ENCODE measurements around the gene GALNTL6.
A peak's percentile ranks its signal among the peaks of the same experiment; 100 is the strongest.

Gene GALNTL6

DNA sequence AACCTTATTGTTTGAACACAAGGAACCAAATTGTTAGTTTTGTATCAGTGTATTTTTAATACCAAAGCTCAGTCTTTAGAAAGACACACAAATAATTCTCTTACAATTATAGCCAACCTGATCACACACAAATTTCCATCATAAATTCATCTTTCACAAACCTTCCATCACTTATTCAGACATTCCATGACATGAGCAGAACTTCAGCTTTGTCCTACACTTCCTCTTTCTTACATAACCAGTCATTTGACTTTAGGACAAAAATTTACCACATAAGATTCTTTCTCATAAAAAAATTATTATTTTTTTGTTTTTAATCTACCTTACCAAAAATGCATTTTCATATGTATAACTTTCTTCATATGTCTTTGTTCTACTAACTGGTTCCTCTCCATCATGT, 312.2 kb downstream of the GALNTL6 start:
- no peak for DNase-seq (ENCODE audit: low read depth)

- no peak for DNase-seq (ENCODE audit: low read depth)
These were observed 314.0 kb downstream of the GALNTL6 start for GRCh38 chr4:172127168-172127567.

DNA sequence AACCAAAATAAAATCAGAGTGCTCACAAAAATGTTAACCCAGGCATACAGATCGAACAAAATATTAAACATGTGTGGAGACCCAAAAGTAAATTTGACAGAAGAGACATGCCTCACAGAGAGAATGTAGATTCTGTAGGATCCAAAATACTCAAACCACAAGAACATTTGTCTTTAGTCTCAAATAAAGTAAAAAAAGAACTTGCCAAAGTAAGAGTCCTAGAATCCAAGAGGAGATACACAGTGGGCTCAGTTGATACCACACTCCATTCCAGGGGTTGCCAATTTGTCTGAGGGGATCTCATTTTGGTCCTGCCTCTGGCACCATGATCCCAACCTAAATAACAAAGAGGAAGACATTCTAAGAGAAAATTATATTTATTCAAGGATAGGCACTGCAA, 316.4 kb downstream of the GALNTL6 start:
- no peak for DNase-seq (ENCODE audit: low read depth)

- no peak for DNase-seq (ENCODE audit: low read depth)
These were observed 321.3 kb downstream of the GALNTL6 start for GRCh38 chr4:172134521-172134920.

- DNase-seq (ENCODE audit: low read depth), result no peak
These were observed 327.8 kb downstream of the GALNTL6 start for GRCh38 chr4:172141025-172141424.

GRCh38 chr4:172142281-172142741, 329.1 kb downstream of the GALNTL6 start:
- no peak for DNase-seq (ENCODE audit: low read depth)

- no peak for DNase-seq (ENCODE audit: low read depth)
These were observed 330.6 kb downstream of the GALNTL6 start for GRCh38 chr4:172143605-172144314.

DNA sequence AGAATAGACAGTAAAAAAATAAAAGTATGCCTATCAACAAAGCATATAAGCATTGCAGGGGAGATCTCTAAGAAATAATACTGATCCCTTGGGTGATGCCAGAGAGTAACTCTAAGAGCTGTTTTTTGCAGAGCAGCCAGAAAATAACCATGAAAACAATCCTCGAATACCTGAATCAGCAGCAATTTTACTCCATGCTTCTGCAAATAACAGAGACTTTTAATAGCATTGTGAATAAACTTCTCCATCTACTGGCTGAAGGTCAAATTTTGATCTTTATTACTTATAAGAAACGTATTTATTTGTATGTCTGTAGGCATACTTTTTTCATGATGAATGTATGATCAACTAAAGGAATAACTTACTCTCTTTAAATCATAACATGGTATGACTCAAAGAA, 334.5 kb downstream of the GALNTL6 start:
- DNase-seq (ENCODE audit: low read depth), result no peak

DNA sequence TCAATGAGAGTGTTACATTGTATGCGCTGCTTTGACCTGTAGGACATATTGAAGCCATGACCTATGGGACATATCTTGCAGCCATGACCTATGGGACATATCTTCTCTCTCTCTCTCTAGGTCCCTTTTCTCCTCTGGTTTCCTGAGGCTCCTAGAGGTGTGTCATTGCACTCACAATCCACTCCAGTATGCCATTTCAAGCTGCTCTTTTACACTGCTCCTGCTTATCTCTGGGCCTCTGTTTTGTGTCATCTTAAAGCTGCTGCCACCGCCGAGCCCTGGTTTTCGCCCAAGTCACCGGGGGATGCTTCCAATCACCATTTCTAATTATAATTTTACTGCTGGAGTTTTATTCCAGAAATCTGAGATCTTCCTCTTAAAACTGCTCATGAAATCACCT, 336.1 kb downstream of the GALNTL6 start:
- DNase-seq (ENCODE audit: low read depth), result no peak

GRCh38 chr4:172152284-172152683, 339.1 kb downstream of the GALNTL6 start:
- no peak for DNase-seq (ENCODE audit: low read depth)

DNA sequence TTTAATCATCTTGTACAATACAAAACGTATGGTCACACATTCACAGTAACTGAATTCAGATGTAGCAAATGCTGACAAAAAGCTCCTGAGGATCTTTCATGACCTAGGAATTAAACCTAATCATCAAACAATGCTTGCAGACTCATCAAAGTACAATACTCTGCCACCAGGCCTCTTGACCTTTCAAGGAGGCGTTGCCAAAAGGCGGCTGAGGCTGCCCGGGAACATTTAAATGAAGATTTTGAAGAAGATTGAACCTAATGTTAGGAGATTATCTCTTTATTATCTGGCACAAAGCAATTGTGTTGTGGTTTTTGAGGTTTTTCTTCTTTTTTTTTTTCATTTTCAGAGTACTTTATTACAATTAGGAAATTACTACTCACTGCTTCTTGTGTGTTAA, 340.5 kb downstream of the GALNTL6 start:
- DNase-seq (ENCODE audit: low read depth), result no peak

GRCh38 chr4:172155838-172156345, 342.7 kb downstream of the GALNTL6 start:
- DNase-seq (ENCODE audit: low read depth), result no peak

GRCh38 chr4:172157946-172158345, 344.7 kb downstream of the GALNTL6 start:
- DNase-seq (ENCODE audit: low read depth), result no peak

GRCh38 chr4:172163215-172163614, 350.0 kb downstream of the GALNTL6 start:
- DNase-seq (ENCODE audit: low read depth), result no peak

GRCh38 chr4:172168888-172169287, 355.7 kb downstream of the GALNTL6 start:
- no peak for DNase-seq (ENCODE audit: low read depth)

DNA sequence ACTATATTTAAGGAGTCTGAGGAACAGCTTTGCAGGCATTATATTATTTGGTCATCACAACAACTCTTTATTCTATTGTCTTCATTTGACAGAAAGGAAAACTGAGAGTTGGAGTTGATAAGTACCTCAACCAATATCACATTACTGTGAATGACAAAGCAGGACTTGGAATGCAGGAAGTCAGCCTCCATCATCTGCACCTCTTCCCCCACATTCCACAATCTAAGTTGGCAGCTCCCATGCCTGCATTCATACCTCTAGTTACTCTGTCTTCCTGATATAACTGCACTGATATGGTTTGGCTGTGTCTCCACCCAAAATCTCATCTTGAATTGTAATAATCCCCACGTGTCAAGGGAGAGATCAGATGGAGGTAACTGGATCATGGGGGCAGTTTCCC, 356.7 kb downstream of the GALNTL6 start:
- DNase-seq (ENCODE audit: low read depth), result no peak

DNA sequence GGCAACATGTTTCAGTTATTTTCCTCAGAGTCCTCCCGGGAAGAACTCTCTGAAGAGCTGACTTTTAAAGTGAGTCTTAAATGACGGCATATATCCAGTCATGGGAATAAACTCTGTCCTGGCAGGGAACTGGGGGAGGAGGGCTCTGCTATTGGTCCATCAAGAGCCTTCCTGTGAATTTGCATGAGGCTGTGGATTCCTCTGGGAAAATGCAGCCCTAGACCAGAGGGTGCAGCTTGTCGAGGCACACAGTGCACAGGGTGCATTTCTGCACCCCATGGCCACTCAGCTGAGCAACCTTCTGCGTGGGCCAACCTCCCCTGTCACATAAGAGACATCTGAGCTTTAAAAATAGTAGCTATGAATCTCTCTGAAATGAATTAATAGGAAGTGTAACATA, 360.0 kb downstream of the GALNTL6 start:
- DNase-seq (ENCODE audit: low read depth), result no peak

DNA sequence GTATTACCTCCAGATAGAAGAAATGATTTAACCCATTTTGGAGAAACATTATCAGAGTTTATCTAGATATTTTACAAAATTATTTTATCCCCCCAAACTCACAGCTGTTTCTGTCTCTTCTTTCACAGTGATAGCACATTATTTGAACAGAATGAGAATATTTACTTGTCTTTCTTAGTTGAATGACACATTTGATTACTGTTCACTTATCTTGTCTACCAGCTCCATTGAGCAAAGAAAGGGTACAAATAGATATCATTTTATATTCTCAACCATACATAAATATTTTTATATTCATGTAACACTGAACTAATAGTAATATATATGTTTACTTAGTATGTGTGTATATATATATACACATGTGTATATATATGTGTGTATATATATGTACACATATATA, 364.2 kb downstream of the GALNTL6 start:
- DNase-seq (ENCODE audit: low read depth), result no peak

GRCh38 chr4:172188248-172188988, 375.2 kb downstream of the GALNTL6 start:
- no peak for DNase-seq (ENCODE audit: low read depth)

- peak; percentile 1 for DNase-seq (ENCODE audit: low read depth)
These were observed 389.4 kb downstream of the GALNTL6 start for GRCh38 chr4:172202480-172203076.

- DNase-seq (ENCODE audit: low read depth), result no peak
These were observed 394.1 kb downstream of the GALNTL6 start for GRCh38 chr4:172207258-172207657.

DNA sequence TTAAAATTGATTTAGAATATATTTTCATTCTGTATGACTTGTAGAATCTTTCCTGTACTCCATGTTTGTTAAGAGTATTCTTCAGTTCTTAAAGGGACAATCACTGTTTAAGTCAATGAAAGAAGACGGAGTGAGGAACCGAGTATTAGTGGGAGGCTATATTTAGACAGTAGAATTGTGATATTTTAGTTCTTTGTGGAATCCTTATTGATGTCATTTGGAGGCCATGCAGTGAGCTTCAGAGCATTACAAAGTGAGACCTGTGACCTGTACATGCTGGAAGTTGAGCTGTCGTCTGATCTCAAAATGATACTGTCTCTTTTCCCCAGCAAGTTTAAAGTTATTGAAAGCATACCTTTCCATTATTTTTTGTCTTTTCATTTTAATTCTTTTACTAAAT, 394.7 kb downstream of the GALNTL6 start:
- DNase-seq (ENCODE audit: low read depth), result no peak

GRCh38 chr4:172220679-172221078, 407.5 kb downstream of the GALNTL6 start:
- no peak for DNase-seq (ENCODE audit: low read depth)
